K562 (cell line): ENCODE results near the gene PGPEP1. TPM values are rescaled to one million over a fixed set of nuclear protein-coding genes. Genes with fewer than 3 reads are reported as not detected.

Experiments
- BRF1 ChIP-seq: IDR thresholded peaks from 3 replicates; pipeline ENCODE4 v1.6.1; 2011; ENCODE audit warnings: borderline replicate concordance, mild to moderate bottlenecking; ENCODE audit not compliant: insufficient read length; ENCODE audit errors: extremely low read depth
- CBX3 ChIP-seq, 2 experiments: IDR thresholded peaks; 1 replicate in 1 of 2; 2 replicates in 1 of 2; pipeline ENCODE4 v1.6.1; 2012; ENCODE audit warnings: inconsistent platforms in 2 of 2, low read length in 2 of 2, borderline replicate concordance in 1 of 2, control low read depth in 1 of 2
- CHCHD3 ChIP-seq: fragments of 250-450 bp; sonication (Bioruptor Pico); IDR thresholded peaks from 2 replicates; pipeline ENCODE4 v2.1.2; 2022; ENCODE audit warnings: mild to moderate bottlenecking
- CREM ChIP-seq: IDR thresholded peaks from 2 replicates; pipeline ENCODE4 v1.6.1; 2014; ENCODE audit warnings: antibody characterized with exemption, low read depth
- E2F3 ChIP-seq: fragments of 250-450 bp; sonication (Bioruptor Pico); IDR thresholded peaks from 2 replicates; pipeline ENCODE4 v1.4.0; 2020; ENCODE audit warnings: mild to moderate bottlenecking
- E2F4 ChIP-seq: sonication (generic); formaldehyde crosslinking; IDR thresholded peaks from 2 replicates; pipeline ENCODE4 v1.8.0; 2022; ENCODE audit warnings: mild to moderate bottlenecking, low read depth, missing genetic modification reagents
- FOS ChIP-seq: IDR thresholded peaks from 3 replicates; pipeline ENCODE4 v1.6.1; 2011; ENCODE audit not compliant: insufficient read length; ENCODE audit errors: extremely low read depth
- HDAC3 ChIP-seq: fragments of 450-650 bp; IDR thresholded peaks from 2 replicates; pipeline ENCODE4 v1.6.1; 2018; ENCODE audit warnings: borderline replicate concordance, mild to moderate bottlenecking, moderate library complexity; ENCODE audit not compliant: partially characterized antibody
- HNRNPUL1 ChIP-seq: fragments of 200-400 bp; formaldehyde crosslinking; IDR thresholded peaks from 2 replicates; pipeline ENCODE4 v1.6.1; 2017; ENCODE audit warnings: low read length
- MYC ChIP-seq, 2 experiments: fragments of 250-450 bp in 1 of 2; sonication (Bioruptor Pico) in 1 of 2; IDR thresholded peaks; 2 replicates each; pipeline versions ENCODE4 v1.5.1 to v1.6.1; 2012 to 2021; ENCODE audit warnings: low read depth in 2 of 2, borderline replicate concordance in 1 of 2, improper control_type of control experiment in 1 of 2, low read length in 1 of 2, mild to moderate bottlenecking in 1 of 2, moderate library complexity in 1 of 2
- NFATC3 ChIP-seq: fragments of 450-650 bp; IDR thresholded peaks from 2 replicates; pipeline ENCODE4 v1.6.1; 2017; ENCODE audit warnings: mild to moderate bottlenecking
- PHF20 ChIP-seq: fragments of 450-650 bp; IDR thresholded peaks from 2 replicates; pipeline ENCODE4 v1.6.1; 2018; ENCODE audit not compliant: partially characterized antibody
- PREB ChIP-seq: sonication (generic); formaldehyde crosslinking; IDR thresholded peaks from 2 replicates; pipeline ENCODE4 v1.8.1; 2023; ENCODE audit warnings: mild to moderate bottlenecking, missing genetic modification reagents
- RFX7 ChIP-seq: fragments of 250-450 bp; sonication (Bioruptor Pico); IDR thresholded peaks from 2 replicates; pipeline ENCODE4 v1.5.1; 2021; ENCODE audit warnings: mild to moderate bottlenecking
- SMARCB1 ChIP-seq: IDR thresholded peaks from 2 replicates; pipeline ENCODE4 v1.6.1; 2011; ENCODE audit warnings: improper control_type of control experiment, low read depth; ENCODE audit not compliant: insufficient read length
- TBL1XR1 ChIP-seq, 2 experiments: IDR thresholded peaks; 2 replicates each; pipeline ENCODE4 v1.6.1; 2012; ENCODE audit warnings: improper control_type of control experiment in 2 of 2, low read length in 2 of 2, mild to moderate bottlenecking in 1 of 2
- ZNF175 ChIP-seq: fragments of 200-800 bp; sonication (Bioruptor generic); IDR thresholded peaks from 2 replicates; pipeline ENCODE4 v1.6.1; 2016; ENCODE audit warnings: low read depth, mild to moderate bottlenecking, missing genetic modification characterization, missing compliant biosample characterization
- ZNF395 ChIP-seq: fragments of 200-800 bp; sonication (Bioruptor generic); IDR thresholded peaks from 2 replicates; pipeline ENCODE4 v1.6.1; 2017; ENCODE audit warnings: missing genetic modification characterization, missing compliant biosample characterization
- ZNF431 ChIP-seq: sonication (generic); formaldehyde crosslinking; IDR thresholded peaks from 2 replicates; pipeline ENCODE4 v1.8.0; 2022; ENCODE audit warnings: mild to moderate bottlenecking, missing genetic modification reagents
- polyA plus RNA-seq, 8 experiments: library from polyadenylated mRNA; depleted of rRNA in 4 of 8; stranded (reverse) in 5 of 8; unstranded in 3 of 8; fragments of >200 nt; fragmentation: Nextera tagmentation in 2 of 8; fragmentation: Illumina TruSeq in 1 of 8; extraction: Ambion mirVana in 2 of 8; extraction: Trizol in 1 of 8; gene quantifications; 2 replicates each; pipeline versions ENCODE4 v1.2.1 to v1.2.3, GENCODE V29; 2011 to 2014; ENCODE audit warnings: inconsistent platforms in 1 of 8, missing spikeins in 1 of 8
- total RNA-seq, 7 experiments: library from RNA; depleted of rRNA in 6 of 7; stranded (reverse); fragments of >200 nt in 6 of 7; fragmentation: Illumina TruSeq in 2 of 7; extraction: Trizol in 2 of 7; gene quantifications; 2 replicates each; pipeline versions ENCODE4 v1.2.1 to v1.2.3, GENCODE V29; 2011 to 2021; ENCODE audit warnings: low replicate concordance in 1 of 7
- TF ChIP-seq, protein P1 (sequence below): fragments of 450-650 bp; conservative IDR thresholded peaks from 2 replicates; pipeline ENCODE4 v1.6.1; 2016; ENCODE audit warnings: missing genetic modification characterization, low read depth, mild to moderate bottlenecking, control low read depth, missing compliant biosample characterization

Gene PGPEP1
- total and polyA plus RNA-seq, 9 of the 15 experiments (the other 6 are each of a cell fraction or from before 2014, with no cell fraction given), result 10.0 to 69.6 (median 33.5) TPM

GRCh38 chr19:18414504-18415177 lies 74.2 kb downstream of the PGPEP1 start (continued):
- TF ChIP-seq, protein P1, sequence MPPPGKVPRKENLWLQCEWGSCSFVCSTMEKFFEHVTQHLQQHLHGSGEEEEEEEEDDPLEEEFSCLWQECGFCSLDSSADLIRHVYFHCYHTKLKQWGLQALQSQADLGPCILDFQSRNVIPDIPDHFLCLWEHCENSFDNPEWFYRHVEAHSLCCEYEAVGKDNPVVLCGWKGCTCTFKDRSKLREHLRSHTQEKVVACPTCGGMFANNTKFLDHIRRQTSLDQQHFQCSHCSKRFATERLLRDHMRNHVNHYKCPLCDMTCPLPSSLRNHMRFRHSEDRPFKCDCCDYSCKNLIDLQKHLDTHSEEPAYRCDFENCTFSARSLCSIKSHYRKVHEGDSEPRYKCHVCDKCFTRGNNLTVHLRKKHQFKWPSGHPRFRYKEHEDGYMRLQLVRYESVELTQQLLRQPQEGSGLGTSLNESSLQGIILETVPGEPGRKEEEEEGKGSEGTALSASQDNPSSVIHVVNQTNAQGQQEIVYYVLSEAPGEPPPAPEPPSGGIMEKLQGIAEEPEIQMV (tag), result 0 out of 2 replicates have a peak, but pooled peaks have one; percentile 28
- TF ChIP-seq FOS (no peak), ZNF431 (no peak), CBX3 (IDR thresholded peaks at IDR 0.05; ENCODE audit: borderline replicate concordance in 1 of 2, low read length in 2 of 2) (0 out of 3 replicates have a peak, but pooled peaks of 1 of the 2 experiments have one; percentile 17), CREM (no peak; the same call in 1 of the 2 replicates), ZNF175 (CRISPR knock-in tag) (peak; percentile 14; the same call in 1 of the 2 replicates), HDAC3 (no peak), RFX7 (CRISPR knock-in tag) (no peak), PREB (no peak), HNRNPUL1 (no peak), E2F3 (CRISPR knock-in tag) (0 out of 2 replicates have a peak, but pooled peaks have one; percentile 24), SMARCB1 (no peak), CHCHD3 (CRISPR knock-in tag) (no peak), E2F4 (CRISPR knock-in tag) (no peak), NFATC3 (no peak), ZNF395 (peak; percentile 85; the same call in 1 of the 2 replicates), TBL1XR1 (IDR thresholded peaks at IDR 0.05; ENCODE audit: low read length in 2 of 2) (peak in 1 of 2 experiments; percentile 15; a peak in 1 of 4 replicates), PHF20 (no peak), MYC (IDR thresholded peaks at IDR 0.05; ENCODE audit: low read depth, low read length) (peak; percentile 39; the same call in 1 of the 2 replicates), MYC (CRISPR knock-in tag; IDR thresholded peaks at IDR 0.05; ENCODE audit: borderline replicate concordance, low read depth) (no peak), BRF1 (no peak)
